GM23248 (cell line): ENCODE results near the gene GNAQ. TPM values are rescaled to one million over a fixed set of nuclear protein-coding genes. Genes with fewer than 3 reads are reported as not detected.
A peak's percentile ranks its signal among the peaks of the same experiment; 100 is the strongest.

Experiments
- DNase-seq: peaks from one replicate; pipeline ENCODE4 v3.0.0-alpha.2; 2015
- H2AFZ ChIP-seq: fragments of 200-600 bp; sonication (generic); 2 replicates; pipeline ENCODE4 v1.6.1; 2016; ENCODE audit warnings: antibody characterized with exemption
- H3F3A ChIP-seq: fragments of 200-600 bp; sonication (generic); 2 replicates; pipeline ENCODE4 v1.6.1; 2016; ENCODE audit warnings: mild to moderate bottlenecking, antibody characterized with exemption, mixed run types; ENCODE audit not compliant: insufficient read depth
- H3K27ac ChIP-seq: fragments of 200-600 bp; sonication (generic); 2 replicates; pipeline ENCODE4 v1.5.1; 2016; ENCODE audit warnings: mild to moderate bottlenecking
- H3K27me3 ChIP-seq: fragments of 200-600 bp; sonication (generic); replicated peaks from 2 replicates; pipeline ENCODE4 v1.6.1; 2016; ENCODE audit warnings: mild to moderate bottlenecking; ENCODE audit not compliant: insufficient read depth
- H3K36me3 ChIP-seq: fragments of 200-600 bp; sonication (generic); 2 replicates; pipeline ENCODE4 v1.6.1; 2016; ENCODE audit warnings: low read depth, mild to moderate bottlenecking
- H3K4me1 ChIP-seq: fragments of 200-600 bp; sonication (generic); 2 replicates; pipeline ENCODE4 v1.6.1; 2016; ENCODE audit warnings: mild to moderate bottlenecking; ENCODE audit not compliant: insufficient read depth
- H3K4me2 ChIP-seq: fragments of 200-600 bp; sonication (generic); one replicate; pipeline ENCODE4 v1.6.1; 2016; ENCODE audit warnings: mild to moderate bottlenecking; ENCODE audit not compliant: unreplicated experiment
- H3K4me3 ChIP-seq: fragments of 200-600 bp; sonication (generic); 2 replicates; pipeline ENCODE4 v1.5.1; 2016; ENCODE audit warnings: mild to moderate bottlenecking
- H3K79me2 ChIP-seq: fragments of 200-600 bp; sonication (generic); 2 replicates; pipeline ENCODE4 v1.6.1; 2016; ENCODE audit warnings: mild to moderate bottlenecking; ENCODE audit not compliant: insufficient read depth
- H3K9ac ChIP-seq: fragments of 200-600 bp; sonication (generic); 2 replicates; pipeline ENCODE4 v1.6.1; 2016; ENCODE audit warnings: mild to moderate bottlenecking
- H3K9me2 ChIP-seq: fragments of 200-600 bp; sonication (generic); 2 replicates; pipeline ENCODE4 v1.6.1; 2016; ENCODE audit warnings: mixed run types, mild to moderate bottlenecking, moderate library complexity; ENCODE audit not compliant: insufficient read depth
- H3K9me3 ChIP-seq: fragments of 200-600 bp; sonication (generic); one replicate; pipeline ENCODE4 v1.6.1; 2017; ENCODE audit warnings: low read depth
- H4K20me1 ChIP-seq: fragments of 200-600 bp; sonication (generic); 2 replicates; pipeline ENCODE4 v1.6.0; 2016; ENCODE audit not compliant: insufficient read depth
- EZH2 ChIP-seq: fragments of 200-600 bp; sonication (generic); IDR thresholded peaks from 2 replicates; pipeline ENCODE4 v1.6.1; 2018; ENCODE audit warnings: antibody characterized with exemption, mild to moderate bottlenecking; ENCODE audit not compliant: insufficient read depth, poor library complexity, severe bottlenecking
- EZH2phosphoT487 ChIP-seq: fragments of 200-600 bp; sonication (generic); IDR thresholded peaks from 2 replicates; pipeline ENCODE4 v1.6.1; 2018; ENCODE audit warnings: antibody characterized with exemption, moderate library complexity, mild to moderate bottlenecking, low read depth; ENCODE audit not compliant: insufficient read depth
- WGBS, 2 experiments: methylation state at CpG; one replicate each; pipeline ENCODE4 v1.1.6; 2015 to 2017; ENCODE audit warnings: low lambda C conversion rate in 2 of 2, low coverage in 1 of 2; ENCODE audit errors: missing lambda C conversion rate in 2 of 2; 5-methylcytosine and 5-hydroxymethylcytosine counted together
- in situ Hi-C: fragments of 300-500 bp; cut with MboI; formaldehyde crosslinking; loops from 2 replicates; pipeline ENCODE4 v1.15.0; 2020
- polyA plus RNA-seq: library from polyadenylated mRNA; unstranded; fragments of >200 nt; fragmentation: Nextera tagmentation; extraction: Ambion mirVana; gene quantifications from 2 replicates; pipeline ENCODE4 v1.2.1, GENCODE V29; 2016
- total RNA-seq: library from RNA; depleted of rRNA; stranded (reverse); fragments of >200 nt; shearing (Covaris generic); gene quantifications from 2 replicates; pipeline ENCODE4 v1.2.3, GENCODE V29; 2014

The GNAQ gene
- total and polyA plus RNA-seq, 2 experiments from 2014 or later, result 11.5 to 32.7 TPM

DNA sequence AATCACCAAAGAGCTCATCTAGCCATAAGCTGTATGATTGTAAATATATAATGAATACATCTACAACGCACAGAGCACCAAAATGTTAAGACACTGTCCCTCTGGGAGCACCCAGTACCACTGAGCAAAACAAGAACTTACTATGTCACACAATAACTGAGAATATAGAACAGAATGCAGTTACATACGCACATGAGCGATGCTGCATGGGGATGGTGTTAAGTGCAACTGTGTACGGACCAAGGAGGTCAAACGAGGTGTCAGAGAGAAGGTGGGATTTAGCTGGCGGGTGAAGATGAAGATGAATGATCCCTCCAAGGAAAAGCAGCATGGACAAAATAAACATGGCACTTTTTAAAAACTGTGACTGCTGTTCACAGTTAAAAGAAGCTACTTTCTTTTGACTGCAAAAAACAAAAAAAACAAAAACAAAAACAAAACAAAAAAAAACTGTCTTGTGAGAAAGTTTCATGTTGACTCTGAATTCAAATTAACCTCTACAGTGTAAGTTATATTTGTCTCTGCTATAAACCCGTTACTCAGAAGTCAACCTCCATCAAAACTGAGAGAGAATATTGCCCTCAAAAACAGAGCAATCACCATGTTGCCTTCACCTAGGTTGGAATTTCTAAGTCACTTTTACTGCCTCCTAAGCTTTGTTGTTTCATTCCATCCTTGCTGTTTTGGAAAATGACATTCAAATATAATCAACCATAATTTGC, 213.9 kb downstream of the GNAQ start:
- Histone ChIP-seq H3K4me2 (no peak overlapping the region), H4K20me1 (no peaks in the 10 kb centered on the region), H3K79me2 (peaks cover 41% of the 10 kb centered on the region), H3K27me3 (no peaks in the 10 kb centered on the region), H3F3A (peaks cover 29% of the 10 kb centered on the region), H2AFZ (no peak overlapping the region), H3K9ac (no peak overlapping the region), H3K4me1 (peaks cover 39% of the 10 kb centered on the region), H3K27ac (no peak overlapping the region), H3K4me3 (no peak overlapping the region), H3K9me3 (no peaks in the 10 kb centered on the region), H3K36me3 (peaks cover 4% of the 10 kb centered on the region; the same call in 1 of the 2 replicates), H3K9me2 (no peaks in the 10 kb centered on the region)
- WGBS, 2 experiments, result 91 to 95% methylated on average over 7 of the region's 7 CpGs
- TF ChIP-seq EZH2phosphoT487 (no peak), EZH2 (no peak)
- in situ Hi-C loops, result no loop called here
- no peak for DNase-seq

GRCh38 chr9:77816641-77817341, 214.8 kb downstream of the GNAQ start:
- 96 to 100% methylated on average over 6 of the region's 6 CpGs for WGBS, 2 experiments
- H3K9me3 ChIP-seq, result no peaks in the 10 kb centered on the region

GRCh38 chr9:77815260-77815659, 216.4 kb downstream of the GNAQ start:
- H2AFZ ChIP-seq, result no peak overlapping the region
- H3K9ac ChIP-seq, result no peak overlapping the region
- peaks cover 12% of the 10 kb centered on the region for H3F3A ChIP-seq
- H3K27me3 ChIP-seq, result no peaks in the 10 kb centered on the region
- 97 to 100% methylated on average over 2 of the region's 2 CpGs for WGBS, 2 experiments
- no peak overlapping the region for H3K4me2 ChIP-seq
- H3K27ac ChIP-seq, result no peak overlapping the region
- no peak for DNase-seq
- no peaks in the 10 kb centered on the region for H3K9me2 ChIP-seq
- H3K4me3 ChIP-seq, result no peak overlapping the region
- peaks cover 18% of the 10 kb centered on the region for H3K4me1 ChIP-seq
- H3K36me3 ChIP-seq, result peaks cover 9% of the 10 kb centered on the region
- no peaks in the 10 kb centered on the region for H3K9me3 ChIP-seq
- no peak for TF ChIP-seq EZH2
- in situ Hi-C loops, result no loop called here
- peaks cover 36% of the 10 kb centered on the region for H3K79me2 ChIP-seq
- no peaks in the 10 kb centered on the region for H4K20me1 ChIP-seq

More at GRCh38 chr9:77816641-77817341, 214.8 kb downstream of the GNAQ start:
- peaks cover 33% of the 10 kb centered on the region for H3K4me1 ChIP-seq
- no peaks in the 10 kb centered on the region for H4K20me1 ChIP-seq
- no peak overlapping the region for H3K4me2 ChIP-seq
- no peaks in the 10 kb centered on the region for H3K9me2 ChIP-seq
- in situ Hi-C loops, result no loop called here
- H3K79me2 ChIP-seq, result peaks cover 37% of the 10 kb centered on the region
- H3K4me3 ChIP-seq, result no peak overlapping the region
- no peak overlapping the region for H3K27ac ChIP-seq
- H3K9ac ChIP-seq, result no peak overlapping the region
- H2AFZ ChIP-seq, result no peak overlapping the region
- peaks cover 20% of the 10 kb centered on the region for H3F3A ChIP-seq
- H3K36me3 ChIP-seq, result peaks cover 9% of the 10 kb centered on the region
- no peak for TF ChIP-seq EZH2phosphoT487
- no peak for TF ChIP-seq EZH2
- H3K27me3 ChIP-seq, result no peaks in the 10 kb centered on the region
- DNase-seq, result peak; percentile 24

GRCh38 chr9:77811832-77812231, 219.8 kb downstream of the GNAQ start:
- H3K79me2 ChIP-seq, result peaks cover 23% of the 10 kb centered on the region
- H3K9ac ChIP-seq, result no peak overlapping the region
- H3K36me3 ChIP-seq, result peaks cover 12% of the 10 kb centered on the region
- TF ChIP-seq EZH2phosphoT487 (no peak), EZH2 (no peak)
- no peak overlapping the region for H3K4me2 ChIP-seq
- no peak overlapping the region for H2AFZ ChIP-seq
- no peaks in the 10 kb centered on the region for H3K9me3 ChIP-seq
- H3K9me2 ChIP-seq, result no peaks in the 10 kb centered on the region
- H3K4me3 ChIP-seq, result no peak overlapping the region
- H3K4me1 ChIP-seq, result peaks cover 34% of the 10 kb centered on the region
- no peak for DNase-seq
- H4K20me1 ChIP-seq, result no peaks in the 10 kb centered on the region
- H3K27ac ChIP-seq, result no peak overlapping the region
- in situ Hi-C loops, result no loop called here
- H3K27me3 ChIP-seq, result no peaks in the 10 kb centered on the region
- H3F3A ChIP-seq, result peaks cover 20% of the 10 kb centered on the region
- WGBS, 2 experiments, result 95 to 100% methylated on average over 1 of the region's 1 CpG
